DMS79 treated with DMSO at 0.1 percent for 48 hours (cell line): ENCODE measurements around the gene PHACTR1.

ENCODE experiments used
- DNase-seq: peaks from one replicate; lab custom pipeline; 2025; lab: John Stamatoyannopoulos, UW

The PHACTR1 gene

GRCh38 chr6:13163161-13163944 is 446.8 kb downstream of the PHACTR1 start:
- no peak for DNase-seq

DNA sequence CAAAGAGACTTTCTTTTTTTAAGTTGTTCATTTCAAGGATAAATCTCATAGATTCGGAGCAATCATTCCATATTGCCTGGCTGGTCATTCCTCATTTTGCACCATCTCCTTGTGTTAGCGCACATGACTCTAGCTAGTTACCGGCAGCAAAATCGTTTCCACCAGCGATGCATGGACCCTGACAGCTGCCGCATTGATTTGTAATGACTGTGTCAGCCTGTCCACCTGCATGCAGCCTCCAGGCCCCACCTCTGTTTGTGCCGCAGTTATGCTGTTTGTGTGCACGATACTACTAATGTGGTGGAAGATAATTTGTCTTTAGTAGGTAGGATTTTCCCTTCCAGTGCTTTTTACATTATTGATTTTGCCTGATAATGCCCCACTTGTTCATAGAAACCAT is 447.7 kb downstream of the PHACTR1 start:
- no peak for DNase-seq

DNA sequence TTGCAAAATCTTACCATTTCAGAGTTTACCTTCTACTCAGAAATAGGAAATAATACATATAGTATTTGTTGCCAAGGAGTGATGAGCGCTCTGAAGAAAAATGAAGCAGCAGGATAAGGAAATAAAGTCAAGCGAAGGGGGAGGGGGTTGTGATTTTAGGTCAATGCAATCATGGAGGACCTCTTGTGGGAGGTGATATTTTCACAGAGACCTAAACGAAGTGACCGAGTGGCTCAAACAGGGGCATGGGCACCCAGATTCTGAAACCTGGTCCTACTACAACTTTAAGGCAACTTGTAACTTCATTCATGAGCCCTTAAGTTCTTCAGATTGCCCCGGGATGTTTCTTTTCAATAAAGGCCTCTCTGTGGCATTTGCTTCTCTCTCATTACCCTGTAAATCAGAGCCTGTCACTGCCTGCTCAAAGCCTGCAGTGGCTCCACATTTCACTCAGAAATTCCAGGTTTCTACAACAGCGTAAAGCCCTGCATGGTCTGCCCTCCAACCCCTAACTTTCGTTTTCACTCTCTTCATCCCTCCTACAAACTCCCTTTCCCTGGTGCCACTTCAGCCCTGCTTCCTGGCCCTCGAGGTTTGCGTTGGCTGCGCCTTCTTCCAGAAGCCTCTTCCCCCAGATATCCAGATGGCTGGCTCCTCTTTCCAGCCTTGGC is 449.1 kb downstream of the PHACTR1 start:
- no peak for DNase-seq

DNA sequence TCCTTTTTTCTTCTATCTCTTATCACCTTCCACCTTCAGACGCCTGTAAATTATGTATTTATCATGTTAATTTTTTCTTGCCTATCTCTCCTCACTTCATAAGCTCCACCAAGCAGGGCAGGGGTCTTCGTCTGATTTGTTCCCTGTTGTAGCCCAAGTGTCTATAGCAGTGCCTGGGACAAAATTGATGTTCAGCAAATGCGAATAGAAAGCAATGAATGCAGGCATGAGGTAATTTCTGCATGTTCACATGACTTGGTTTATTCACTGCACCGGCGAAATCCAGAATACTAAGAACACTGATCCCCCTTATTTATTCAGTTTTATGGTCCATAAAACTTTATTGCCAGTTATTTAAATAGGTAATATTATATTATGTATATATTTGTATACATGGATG is 449.7 kb downstream of the PHACTR1 start:
- DNase-seq = no peak

DNA sequence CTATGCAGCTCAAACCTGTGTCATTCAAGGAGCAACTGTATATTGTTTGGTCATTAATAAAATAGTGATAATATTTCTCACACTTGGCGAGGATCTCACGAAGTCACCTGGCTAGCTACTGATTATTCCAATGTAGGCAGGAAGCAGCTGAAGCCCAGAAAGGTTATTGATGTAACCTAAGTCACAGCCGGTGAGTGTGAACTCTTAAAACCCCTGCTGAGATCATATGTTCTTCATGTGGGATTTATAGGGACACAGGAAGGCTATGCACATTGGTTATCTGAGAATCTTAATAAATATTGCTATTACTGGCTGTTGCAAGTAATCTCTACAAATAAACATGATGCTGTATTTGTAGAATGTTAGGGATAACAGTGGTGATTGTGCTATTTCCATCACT is 450.3 kb downstream of the PHACTR1 start:
- no peak for DNase-seq

GRCh38 chr6:13172291-13172690 is 455.7 kb downstream of the PHACTR1 start:
- DNase-seq = no peak

DNA sequence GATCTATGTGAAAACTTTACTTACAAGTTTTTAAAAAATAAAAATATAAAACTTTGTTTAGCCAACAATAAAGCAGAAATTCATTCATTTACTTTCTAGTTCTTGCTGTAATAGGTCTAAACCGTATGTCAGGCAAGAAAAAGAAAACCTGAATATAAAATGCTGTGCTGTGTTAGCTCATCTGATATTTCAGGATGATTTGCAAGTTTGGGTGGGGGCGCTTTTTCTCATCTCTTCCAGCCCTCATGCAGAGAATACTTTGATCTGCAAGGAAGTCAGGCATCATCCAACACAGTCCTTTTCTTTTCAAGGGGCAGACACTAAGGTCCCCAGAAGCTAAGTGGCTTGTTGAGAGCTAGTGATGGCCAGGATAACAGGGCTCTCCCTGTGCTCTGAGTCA is 458.5 kb downstream of the PHACTR1 start:
- DNase-seq = no peak

DNA sequence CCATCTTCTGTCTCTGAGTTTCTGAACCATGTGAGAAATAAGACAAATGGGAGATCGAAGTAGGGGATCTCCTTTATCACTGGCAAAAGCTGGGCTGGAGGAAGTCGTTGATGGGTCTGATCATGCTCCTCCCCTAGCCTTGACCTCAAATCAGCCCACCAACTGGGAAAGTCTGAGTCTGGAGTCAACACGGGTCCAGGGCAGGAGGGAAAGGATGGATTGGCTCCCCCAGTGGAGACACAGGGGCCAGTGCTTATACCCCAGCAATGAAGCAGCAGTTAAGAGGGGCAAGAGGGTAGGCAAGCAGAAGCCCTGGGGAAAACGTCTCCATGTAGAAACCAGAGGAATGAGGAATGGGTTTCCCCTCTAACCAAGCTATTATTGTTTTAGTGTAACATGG is 459.2 kb downstream of the PHACTR1 start:
- no peak for DNase-seq

DNA sequence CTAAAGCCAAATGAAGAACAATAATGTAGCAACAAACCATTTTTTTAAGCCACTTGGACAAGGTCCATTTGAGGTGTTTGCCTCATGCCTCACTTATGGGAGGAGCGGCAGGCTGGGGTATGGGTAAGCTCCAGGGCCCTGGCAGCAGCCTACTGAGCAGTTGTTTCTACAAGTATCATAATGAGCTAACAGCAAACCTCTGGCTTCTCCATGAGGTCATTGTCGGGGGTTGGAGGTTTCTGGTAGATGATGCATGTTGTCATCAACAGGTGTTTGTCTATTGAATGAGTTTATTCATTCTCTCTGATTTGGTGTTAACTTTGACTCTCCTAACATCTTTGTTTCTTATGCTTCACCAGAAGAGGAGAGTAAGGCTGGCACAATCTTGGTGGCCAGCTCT is 461.1 kb downstream of the PHACTR1 start:
- DNase-seq = no peak

DNA sequence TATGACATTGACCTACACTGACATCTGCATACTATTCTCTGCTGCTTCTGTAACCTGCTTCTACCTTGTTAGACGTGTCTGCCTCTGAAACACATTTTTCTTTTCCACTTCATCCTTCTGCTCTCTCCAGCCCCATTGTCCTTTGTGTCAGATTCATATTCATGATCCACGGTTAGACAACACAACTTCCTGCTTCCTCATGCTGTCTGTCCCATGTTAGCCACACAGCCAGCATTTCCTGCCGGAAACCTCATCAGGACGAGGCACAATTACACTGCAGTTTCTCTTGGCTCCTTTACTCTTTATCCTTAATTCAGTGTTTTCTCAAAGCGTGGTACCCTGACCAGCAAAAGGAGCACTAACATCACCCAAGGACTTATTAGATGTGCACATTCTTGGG is 461.5 kb downstream of the PHACTR1 start:
- no peak for DNase-seq

DNA sequence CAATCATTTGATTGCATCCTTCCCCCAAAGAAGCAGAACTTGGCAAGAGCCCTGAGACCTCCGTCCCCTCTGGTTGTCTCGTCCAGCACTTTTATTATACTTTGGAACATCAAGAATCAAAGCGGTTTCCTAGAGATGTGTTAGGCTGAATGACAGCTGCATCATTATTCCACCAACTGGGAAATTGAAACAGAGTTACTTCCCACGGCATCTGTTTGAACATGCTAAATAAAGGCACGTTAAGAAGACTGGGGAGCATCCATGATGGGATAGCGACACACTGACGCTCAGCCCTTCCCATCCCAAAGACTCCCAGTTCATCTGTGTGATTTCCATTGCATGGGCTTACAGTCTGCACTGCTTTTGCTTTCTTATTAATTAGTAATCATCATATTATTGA is 464.0 kb downstream of the PHACTR1 start:
- no peak for DNase-seq

- no peak for DNase-seq
Measured at GRCh38 chr6:13181393-13181792, 464.8 kb downstream of the PHACTR1 start.

GRCh38 chr6:13183415-13184088 is 467.0 kb downstream of the PHACTR1 start:
- DNase-seq = no peak

GRCh38 chr6:13184089-13184468 is 467.5 kb downstream of the PHACTR1 start:
- no peak for DNase-seq

DNA sequence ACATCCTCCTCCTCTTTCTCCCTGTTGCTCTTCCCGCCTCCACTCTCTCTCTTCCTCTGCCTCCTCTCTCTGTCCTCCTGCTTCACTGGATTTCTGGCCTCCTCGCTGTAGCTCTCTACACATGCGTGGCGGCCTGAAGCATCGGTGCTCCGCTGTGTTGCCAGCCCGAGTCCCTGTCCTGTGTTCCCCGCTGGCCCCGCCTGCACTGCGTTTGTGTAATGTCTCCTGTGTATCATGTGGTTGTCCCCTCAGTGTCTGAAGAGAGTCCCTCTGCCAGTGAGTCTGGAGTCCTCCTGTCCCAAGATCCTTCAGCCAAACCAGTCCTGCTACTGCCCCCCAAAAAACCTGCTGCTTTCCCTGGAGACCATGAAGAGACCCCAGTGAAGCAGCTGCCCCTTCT is 468.0 kb downstream of the PHACTR1 start:
- DNase-seq = no peak

GRCh38 chr6:13186861-13187260 is 470.3 kb downstream of the PHACTR1 start:
- no peak for DNase-seq

DNA sequence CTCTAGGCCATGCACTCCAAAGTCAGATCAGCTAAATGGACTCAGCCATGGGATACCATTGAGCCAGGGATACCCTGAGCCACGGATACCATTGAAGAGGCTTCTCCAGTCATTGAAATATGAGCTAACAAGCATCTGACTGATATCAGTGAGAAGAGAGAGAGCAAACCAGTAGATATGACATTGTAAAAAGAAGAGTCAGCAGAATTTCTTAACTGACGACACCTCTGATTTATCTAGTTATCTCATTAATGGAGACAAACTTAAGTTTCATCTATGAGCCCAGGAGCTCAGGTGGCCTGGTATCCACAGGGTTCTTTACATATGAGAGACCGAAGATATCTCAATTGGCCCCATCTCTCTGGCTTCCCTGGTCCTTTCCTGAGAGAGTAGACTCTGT is 471.1 kb downstream of the PHACTR1 start:
- no peak for DNase-seq

DNA sequence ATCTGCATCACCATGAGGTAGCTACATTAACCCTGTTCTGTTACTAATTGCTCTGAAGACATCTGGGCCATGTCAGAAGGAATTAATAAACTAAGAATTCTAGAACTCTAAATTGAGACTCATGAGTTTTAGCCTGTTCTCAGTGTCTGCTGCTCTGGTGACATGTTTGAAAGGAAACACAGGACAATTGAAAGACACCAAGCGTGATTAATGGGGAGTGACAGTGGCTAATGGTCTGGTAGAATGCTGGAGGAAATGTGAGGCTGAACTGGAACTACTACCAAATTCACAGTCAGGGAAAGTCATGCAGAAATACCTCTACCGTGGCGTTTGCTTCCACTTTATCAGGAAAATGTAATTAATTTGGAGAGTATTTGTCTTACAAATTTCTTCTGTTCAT is 471.7 kb downstream of the PHACTR1 start:
- no peak for DNase-seq

GRCh38 chr6:13189710-13190109 is 473.1 kb downstream of the PHACTR1 start:
- no peak for DNase-seq

GRCh38 chr6:13190376-13190775 is 473.8 kb downstream of the PHACTR1 start:
- no peak for DNase-seq

- DNase-seq = no peak
Measured at GRCh38 chr6:13191461-13191860, 474.9 kb downstream of the PHACTR1 start.

- DNase-seq = no peak
Measured at GRCh38 chr6:13194852-13195251, 478.3 kb downstream of the PHACTR1 start.

- no peak for DNase-seq
Measured at GRCh38 chr6:13195803-13196202, 479.2 kb downstream of the PHACTR1 start.
